Ecto neural progenitor cell (in vitro differentiated cells): Measurements from ENCODE around the gene UPP1.
"Not testable (repeated sequence)": the region's sequence is repeated elsewhere in the genome, so short reads cannot be mapped to it uniquely, and the experiment has no call there.

Source experiments
- DNase-seq: peaks from one replicate; pipeline ENCODE4 v3.0.0-alpha.2; 2018; ENCODE audit warnings: low spot score

UPP1 gene

GRCh38 chr7:48111596-48111995 is 22.5 kb downstream of the UPP1 start:
- no peak for DNase-seq

DNA sequence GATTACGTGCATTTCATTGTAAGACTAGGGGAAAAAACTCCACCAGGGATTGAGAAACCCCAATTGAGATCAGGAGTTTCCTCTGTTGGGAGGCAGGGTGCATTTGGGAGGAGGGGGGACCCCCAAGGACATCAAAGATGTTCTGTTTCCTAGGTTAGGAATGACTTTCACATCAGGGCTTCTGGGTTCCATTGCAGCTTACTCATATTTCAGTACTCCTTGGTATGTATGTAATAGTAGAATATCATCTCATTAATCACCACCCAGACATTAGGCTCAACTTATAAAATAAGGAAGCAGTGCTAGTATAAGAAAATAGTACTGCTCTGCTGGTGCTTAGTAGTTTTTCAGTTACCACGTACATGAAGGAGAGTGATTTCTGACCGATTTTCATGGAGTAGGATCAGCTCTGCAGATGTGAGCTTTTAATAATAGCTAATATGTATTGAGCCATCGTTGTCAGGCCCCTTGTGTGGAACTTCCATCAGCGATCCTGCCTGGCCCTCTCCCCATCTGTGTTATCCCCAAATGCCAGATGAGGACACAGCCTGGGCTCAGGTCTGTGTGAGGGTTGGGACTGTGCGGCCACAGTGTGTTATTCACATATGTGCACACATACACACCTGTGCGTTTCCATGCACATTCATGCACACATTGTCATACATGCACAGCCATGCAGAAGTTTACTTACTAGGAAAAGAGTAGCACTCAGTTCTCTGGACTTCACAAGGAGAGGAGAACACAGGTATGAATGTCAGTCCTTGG is 23.5 kb downstream of the UPP1 start:
- DNase-seq, result no peak

DNA sequence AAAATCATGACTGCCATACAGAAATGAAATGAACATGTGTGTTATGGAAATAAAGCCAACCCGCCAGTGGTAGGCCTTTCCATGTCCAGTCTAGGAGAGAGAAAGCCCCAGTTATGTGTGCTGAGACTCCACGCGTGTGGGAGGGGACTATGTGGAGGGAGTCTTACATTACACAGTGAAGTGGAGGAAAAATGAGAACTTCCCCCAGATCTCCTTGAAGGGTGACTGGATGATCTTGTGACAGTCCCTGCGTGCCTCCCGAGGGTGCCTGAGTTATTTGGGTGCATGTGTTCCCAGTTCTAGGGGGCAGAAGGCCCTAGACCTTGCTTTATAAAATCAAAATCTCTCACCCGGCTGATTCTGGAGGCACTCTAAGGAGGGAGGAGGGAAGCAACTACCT is 24.2 kb downstream of the UPP1 start:
- no peak for DNase-seq

DNA sequence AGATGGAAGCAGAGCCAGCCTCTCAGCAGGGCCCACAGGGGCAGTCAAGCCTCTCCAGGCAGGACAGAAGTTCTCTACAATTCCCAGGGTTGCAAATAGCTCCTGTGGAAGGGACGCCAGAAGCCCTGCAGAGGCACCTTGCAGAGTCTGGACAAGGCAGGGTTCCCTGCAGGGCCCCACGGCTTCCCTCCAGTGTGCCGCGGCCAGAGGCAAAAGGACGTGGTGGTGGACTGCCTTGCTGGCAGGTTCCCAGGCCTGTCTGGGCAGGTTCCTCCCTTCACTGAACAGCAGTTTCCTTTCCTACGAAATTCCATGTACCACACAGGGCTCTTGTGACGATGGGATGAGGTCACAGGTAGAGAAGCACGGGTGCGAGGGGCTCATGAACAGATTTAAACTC is 25.1 kb downstream of the UPP1 start:
- DNase-seq, result no peak

- no peak for DNase-seq
Measured at GRCh38 chr7:48114589-48114988, 25.5 kb downstream of the UPP1 start.

DNA sequence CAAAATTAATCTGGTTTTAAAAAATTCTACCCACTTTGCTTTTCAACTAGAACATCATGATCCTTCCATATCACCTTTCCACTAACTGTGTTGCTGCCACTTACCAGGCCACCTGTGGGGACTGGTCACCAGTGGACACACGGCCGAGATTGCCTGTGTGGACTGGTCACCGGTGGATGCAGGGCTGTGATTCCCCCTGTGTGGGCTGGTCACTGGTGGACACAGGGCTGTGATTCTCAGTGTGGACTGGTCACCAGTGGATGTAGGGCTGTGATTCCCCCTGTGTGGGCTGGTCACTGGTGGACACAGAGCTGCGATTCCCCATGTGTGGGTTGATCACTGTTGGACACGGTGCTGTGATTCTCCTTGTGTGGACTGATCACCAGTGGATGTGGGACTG is 27.0 kb downstream of the UPP1 start:
- DNase-seq, result no peak

DNA sequence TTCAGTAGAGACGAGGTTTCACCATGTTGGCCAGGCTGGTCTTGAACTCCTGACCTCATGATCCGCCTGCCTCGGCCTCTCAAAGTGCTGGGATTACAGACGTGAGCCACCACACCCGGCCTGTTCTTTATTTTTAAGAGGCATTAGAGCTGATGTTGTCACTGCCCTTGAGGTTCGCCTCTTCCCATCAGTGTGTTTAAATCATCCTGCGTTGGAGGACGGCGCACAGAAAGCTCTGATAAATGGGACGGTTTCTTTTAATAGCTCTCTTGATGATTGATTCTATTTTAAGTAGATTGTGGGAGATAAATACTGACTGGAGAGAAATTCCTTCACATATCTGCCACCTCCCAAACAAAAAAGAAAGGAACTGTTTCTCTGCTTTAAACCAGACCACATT is 29.0 kb downstream of the UPP1 start:
- DNase-seq, result no peak

- DNase-seq, result not testable (repeated sequence)
Measured at GRCh38 chr7:48120536-48120935, 31.5 kb downstream of the UPP1 start.

DNA sequence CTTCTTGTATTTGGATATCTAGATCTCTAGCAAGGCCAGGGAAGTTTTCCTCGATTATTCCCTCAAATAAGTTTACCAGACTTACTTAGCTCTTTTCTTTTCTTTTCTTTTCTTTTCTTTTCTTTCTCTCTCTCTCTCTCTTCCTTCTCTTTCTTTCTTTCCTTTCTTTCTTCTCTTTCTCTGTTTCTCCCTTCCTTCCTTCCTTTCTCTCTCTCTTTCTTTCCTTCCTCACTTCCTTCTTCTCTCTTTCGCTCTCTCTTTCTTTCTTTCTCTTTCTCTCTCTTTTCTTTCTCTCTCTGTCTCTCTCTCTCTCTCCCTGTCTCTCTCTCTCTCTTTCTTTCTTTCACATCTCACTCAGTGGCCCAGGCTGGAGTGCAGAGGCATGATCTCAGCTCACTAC is 37.0 kb downstream of the UPP1 start:
- DNase-seq, result no peak

- no peak for DNase-seq
Measured at GRCh38 chr7:48130658-48131108, 41.6 kb downstream of the UPP1 start.

GRCh38 chr7:48132792-48133191 is 43.7 kb downstream of the UPP1 start:
- no peak for DNase-seq

DNA sequence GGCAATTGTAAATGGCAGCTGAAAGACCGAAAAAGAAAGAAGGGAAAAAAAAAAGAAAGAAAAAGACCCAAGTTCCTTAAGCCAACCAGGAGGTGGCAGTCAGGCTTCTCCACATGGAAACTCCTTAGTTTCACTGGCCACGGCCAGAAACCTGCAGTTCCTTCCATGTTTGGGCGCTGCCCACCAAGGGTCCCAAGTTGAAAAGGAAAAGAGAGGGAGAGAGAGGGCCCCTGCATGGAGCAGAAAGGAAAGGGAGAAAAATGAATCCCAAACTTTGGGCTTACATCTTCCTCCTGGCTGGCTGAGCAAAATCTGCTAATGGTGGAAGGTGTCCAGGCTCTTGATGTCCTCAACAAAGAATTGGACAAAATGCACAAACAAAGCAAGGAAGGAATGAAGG is 50.4 kb downstream of the UPP1 start:
- no peak for DNase-seq

DNA sequence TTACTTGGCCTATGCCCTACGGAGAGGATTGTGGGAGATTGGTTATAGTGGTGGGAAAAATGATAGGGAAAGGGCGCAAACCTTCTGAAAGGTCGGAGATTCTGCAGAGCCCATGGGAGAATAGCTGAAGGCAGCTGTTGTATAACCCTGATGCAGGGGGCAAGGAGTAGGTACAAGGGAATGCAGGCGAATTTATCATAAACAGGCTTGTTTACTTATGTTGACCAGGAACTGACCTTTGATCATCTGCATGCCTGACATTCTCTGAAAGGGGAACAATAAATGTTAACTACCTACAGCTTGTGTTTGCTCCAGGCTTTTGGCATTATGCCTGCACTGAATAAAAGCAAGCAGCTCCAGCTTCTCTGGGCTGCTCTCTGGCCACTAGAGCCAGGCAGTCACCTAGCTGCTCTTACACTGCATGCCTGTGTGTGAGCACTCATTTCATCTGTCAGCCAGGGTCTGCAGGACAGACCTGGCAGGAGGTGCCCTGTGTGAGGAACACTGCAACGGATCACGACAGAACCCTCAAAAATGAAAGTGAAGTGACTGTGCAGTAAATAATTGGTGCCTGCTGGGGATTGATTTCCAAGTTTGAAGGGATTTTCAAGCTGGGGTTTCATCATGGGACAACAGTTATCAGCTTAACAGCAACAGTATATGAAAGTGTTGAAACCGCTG is 51.1 kb downstream of the UPP1 start:
- no peak for DNase-seq

- no peak for DNase-seq
Measured at GRCh38 chr7:48141521-48141920, 52.5 kb downstream of the UPP1 start.

GRCh38 chr7:48144291-48144768 is 55.3 kb downstream of the UPP1 start:
- no peak for DNase-seq

- DNase-seq, result no peak
Measured at GRCh38 chr7:48147078-48147591, 58.1 kb downstream of the UPP1 start.

DNA sequence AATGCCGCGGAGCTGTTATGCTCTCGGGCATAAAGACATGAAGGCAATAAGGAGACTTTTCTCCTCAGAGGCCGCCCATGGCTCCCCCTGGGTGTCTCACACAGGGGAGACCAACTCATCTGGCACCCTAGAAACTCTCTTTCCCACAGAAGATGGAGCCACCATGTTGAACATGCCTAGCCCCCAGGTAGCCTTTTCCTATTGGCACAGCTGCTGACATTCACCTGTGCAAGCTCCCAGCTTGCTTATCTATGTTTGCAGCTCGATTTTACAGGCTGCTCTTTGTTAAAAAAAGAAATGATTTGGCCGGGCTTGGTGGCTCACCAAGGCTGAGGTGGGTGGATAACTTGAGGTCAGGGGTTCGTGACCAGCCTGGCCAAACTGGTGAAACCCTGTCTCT is 58.6 kb downstream of the UPP1 start:
- DNase-seq, result not testable (repeated sequence)

GRCh38 chr7:48148311-48148710 is 59.2 kb downstream of the UPP1 start:
- DNase-seq, result no peak

- no peak for DNase-seq
Measured at GRCh38 chr7:48149058-48149457, 60.0 kb downstream of the UPP1 start.

DNA sequence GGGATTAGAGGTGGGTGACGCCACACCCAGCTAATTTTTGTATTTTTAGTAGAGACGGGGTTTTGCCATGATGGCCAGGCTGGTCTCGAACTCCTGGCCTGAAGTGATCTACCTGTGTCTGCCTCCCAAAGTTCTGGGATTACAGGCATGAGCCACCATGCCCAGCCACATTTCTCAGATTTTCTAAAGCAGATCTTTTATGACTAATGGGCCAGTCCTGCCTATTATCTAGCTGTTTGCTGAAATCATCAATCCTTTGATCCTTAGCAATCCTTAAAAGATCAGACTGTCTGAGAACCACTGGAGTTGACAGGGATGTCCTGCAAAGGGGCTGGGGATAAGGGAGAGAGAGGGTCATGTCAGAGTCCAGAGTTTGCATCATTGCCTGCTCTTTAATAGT is 61.0 kb downstream of the UPP1 start:
- DNase-seq, result no peak

DNA sequence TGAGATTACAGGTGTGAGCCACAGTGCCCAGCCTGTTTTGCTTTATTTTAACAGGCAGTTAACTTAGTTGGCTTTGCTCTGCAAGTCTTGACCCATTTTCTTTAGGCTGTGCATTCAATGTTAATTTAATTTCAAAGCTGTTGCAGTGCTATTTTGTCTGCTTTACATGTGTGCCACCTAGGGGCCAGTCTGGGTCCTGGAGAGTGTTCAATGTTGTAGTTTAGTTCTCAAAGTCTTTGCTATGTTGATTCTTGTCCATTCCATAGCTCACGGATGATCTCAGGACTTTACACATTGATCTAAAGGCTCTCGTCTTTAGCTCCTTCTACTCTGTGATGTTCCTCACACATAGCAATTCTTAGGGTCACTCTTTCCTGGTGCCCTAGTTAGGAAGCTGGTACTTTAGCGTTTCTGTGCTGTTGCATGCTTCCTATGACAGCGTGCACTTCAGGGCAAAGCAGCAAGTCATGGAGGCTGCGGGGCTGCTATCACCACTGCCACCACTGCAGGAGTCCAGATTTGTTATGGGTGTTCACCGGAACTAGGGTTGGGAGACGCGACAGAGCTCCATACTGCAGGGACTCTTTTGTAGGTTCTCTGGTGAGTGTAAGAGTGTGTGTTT is 65.8 kb downstream of the UPP1 start:
- DNase-seq, result no peak
